Gastrocnemius medialis (tissue), 4 donors: ENCODE results near the gene NPAS2.

Experiments used
- CTCF ChIP-seq, 5 experiments: fragments of 450-650 bp in 3 of 5; fragments of 200-600 bp in 2 of 5; sonication (generic) in 2 of 5; IDR thresholded peaks in 4 of 5; conservative IDR thresholded peaks in 1 of 5; 1 replicate in 4 of 5; 2 replicates in 1 of 5; pipeline ENCODE4 v1.5.1; 2016 to 2019; ENCODE audit warnings: antibody characterized with exemption in 5 of 5, mild to moderate bottlenecking in 3 of 5, moderate library complexity in 3 of 5
- POLR2A ChIP-seq, 2 donors: fragments of 450-650 bp; IDR thresholded peaks; one replicate each; pipeline ENCODE4 v1.6.1; 2017; ENCODE audit warnings: antibody characterized with exemption in 2 of 2, mild to moderate bottlenecking in 2 of 2, moderate library complexity in 2 of 2

- no peak for TF ChIP-seq CTCF (IDR thresholded peaks at IDR 0.05 in 4 of 5, conservative IDR thresholded peaks at IDR 0.05 in 1 of 5)
- TF ChIP-seq POLR2A (IDR thresholded peaks at IDR 0.05), result no peak
These were observed 67.2 kb downstream of the NPAS2 start for GRCh38 chr2:100887039-100887578.
